IMR-90 (cell line): ENCODE measurements around the gene MEGF10. TPM values are rescaled to one million over a fixed set of nuclear protein-coding genes. Genes with fewer than 3 reads are reported as not detected.

ENCODE experiments used
- ATAC-seq: fragments of 200-7000 bp; cut with Tn5 transposase; 2 replicates; pipeline ENCODE4 v1.9.1; 2020; ENCODE audit warnings: low read depth, mild to moderate bottlenecking, moderate library complexity
- BruUV-seq: library from RNA; stranded (reverse); fragments of 400-500 nt; replicated peaks from 2 replicates; lab custom pipeline; 2021; lab: Mats Ljungman, UMichigan
- CTCF ChIA-PET: fragments of 300-600 bp; formaldehyde crosslinking; extraction: SDS; loops from one replicate; lab custom pipeline; 2021; ENCODE audit warnings: antibody characterized with exemption; lab: Yijun Ruan, JAX
- POLR2A ChIA-PET: fragments of 300-600 bp; sonication (Branson Sonifier 250); formaldehyde crosslinking; loops from one replicate; lab custom pipeline; 2022; ENCODE audit warnings: antibody characterized with exemption; ENCODE audit not compliant: unreplicated experiment; lab: Charles Lee
- DNase-seq: peaks from one replicate; pipeline ENCODE4 v3.0.0; 2013
- H2AFZ ChIP-seq: replicated peaks from 2 replicates; pipeline ENCODE3; 2013; ENCODE audit warnings: low read length, mild to moderate bottlenecking; ENCODE audit not compliant: poor library complexity
- H2AK5ac ChIP-seq: 2 replicates; pipeline ENCODE4 v1.6.1; 2013; ENCODE audit warnings: low read depth, low read length, inconsistent platforms
- H2AK9ac ChIP-seq: replicated peaks from 2 replicates; pipeline ENCODE3; 2013; ENCODE audit warnings: mild to moderate bottlenecking, low read depth, low read length, moderate library complexity; ENCODE audit not compliant: poor library complexity
- H2BK120ac ChIP-seq: 2 replicates; pipeline ENCODE4 v1.6.1; 2013; ENCODE audit warnings: low read depth, low read length, inconsistent platforms
- H2BK15ac ChIP-seq: 3 replicates; pipeline ENCODE4 v1.6.1; 2013; ENCODE audit warnings: low read depth, low read length, inconsistent platforms
- H2BK20ac ChIP-seq: 2 replicates; pipeline ENCODE4 v1.6.1; 2013; ENCODE audit warnings: low read depth, mild to moderate bottlenecking, inconsistent platforms, low read length, moderate library complexity
- H2BK5ac ChIP-seq: 2 replicates; pipeline ENCODE4 v1.6.1; 2013; ENCODE audit warnings: mild to moderate bottlenecking, low read depth, low read length, inconsistent platforms; ENCODE audit not compliant: poor library complexity, severe bottlenecking
- H3K14ac ChIP-seq: replicated peaks from 2 replicates; pipeline ENCODE4 v1.6.1; 2013; ENCODE audit warnings: low read depth, low read length, inconsistent platforms
- H3K18ac ChIP-seq: 2 replicates; pipeline ENCODE4 v1.6.1; 2013; ENCODE audit warnings: low read depth, low read length, control low read depth
- H3K23ac ChIP-seq: 2 replicates; pipeline ENCODE4 v1.6.1; 2013; ENCODE audit warnings: low read depth, low read length, inconsistent platforms
- H3K27ac ChIP-seq: 2 replicates; pipeline ENCODE4 v1.5.1; 2013; ENCODE audit warnings: mild to moderate bottlenecking, control low read depth, low read length; ENCODE audit not compliant: insufficient read depth
- H3K27me3 ChIP-seq: 2 replicates; pipeline ENCODE4 v1.6.1; 2013; ENCODE audit warnings: low read length; ENCODE audit not compliant: control insufficient read depth, insufficient read depth
- H3K36me3 ChIP-seq: 2 replicates; pipeline ENCODE4 v1.6.1; 2013; ENCODE audit warnings: low read length, mixed read lengths; ENCODE audit not compliant: control insufficient read depth, insufficient read depth
- H3K4ac ChIP-seq: 2 replicates; pipeline ENCODE4 v1.6.1; 2013; ENCODE audit warnings: low read depth, low read length, inconsistent platforms
- H3K4me1 ChIP-seq: 2 replicates; pipeline ENCODE4 v1.6.1; 2013; ENCODE audit warnings: low read length, mixed read lengths; ENCODE audit not compliant: control insufficient read depth, insufficient read depth
- H3K4me2 ChIP-seq: 2 replicates; pipeline ENCODE4 v1.6.1; 2013; ENCODE audit warnings: low read depth, mild to moderate bottlenecking, control low read depth, low read length, moderate library complexity
- H3K4me3 ChIP-seq: 2 replicates; pipeline ENCODE4 v1.5.1; 2013; ENCODE audit warnings: low read depth, mild to moderate bottlenecking, control low read depth, low read length, moderate library complexity; ENCODE audit not compliant: insufficient read depth
- H3K56ac ChIP-seq: 2 replicates; pipeline ENCODE4 v1.6.1; 2013; ENCODE audit warnings: low read length, inconsistent platforms; ENCODE audit not compliant: insufficient read depth; ENCODE audit errors: extremely low read depth
- H3K79me1 ChIP-seq, 2 experiments: 2 replicates each; pipeline ENCODE4 v1.6.1; 2013; ENCODE audit warnings: low read length in 2 of 2, inconsistent platforms in 1 of 2, low read depth in 1 of 2
- H3K9ac ChIP-seq: 2 replicates; pipeline ENCODE4 v1.6.1; 2013; ENCODE audit warnings: low read depth, low read length, control low read depth
- H3K9me1 ChIP-seq: 2 replicates; pipeline ENCODE4 v1.6.1; 2013; ENCODE audit warnings: low read length, inconsistent platforms; ENCODE audit not compliant: insufficient read depth
- H3K9me3 ChIP-seq: 2 replicates; pipeline ENCODE4 v1.6.1; 2013; ENCODE audit warnings: low read length; ENCODE audit not compliant: control insufficient read depth, insufficient read depth
- H4K20me1 ChIP-seq: 2 replicates; pipeline ENCODE4 v1.6.1; 2013; ENCODE audit warnings: low read length, inconsistent platforms; ENCODE audit not compliant: insufficient read depth
- H4K5ac ChIP-seq: 2 replicates; pipeline ENCODE4 v1.6.1; 2013; ENCODE audit warnings: mild to moderate bottlenecking, low read depth, low read length, control low read depth
- H4K8ac ChIP-seq, 2 experiments: 2 replicates each; pipeline ENCODE4 v1.6.1; 2013; ENCODE audit warnings: low read depth in 2 of 2, low read length in 2 of 2, control low read depth in 1 of 2, inconsistent platforms in 1 of 2
- H4K91ac ChIP-seq: 2 replicates; pipeline ENCODE4 v1.6.1; 2013; ENCODE audit warnings: low read depth, low read length, inconsistent platforms; ENCODE audit not compliant: insufficient read depth
- BHLHE40 ChIP-seq: fragments of 150-350 bp; IDR thresholded peaks from 2 replicates; pipeline ENCODE4 v1.6.1; 2016; ENCODE audit warnings: mild to moderate bottlenecking, low read depth, low read length
- CHD1 ChIP-seq: IDR thresholded peaks from 2 replicates; pipeline ENCODE4 v1.6.1; 2012; ENCODE audit warnings: low read depth, low read length, improper control_type of control experiment
- MAFK ChIP-seq: IDR thresholded peaks from 2 replicates; pipeline ENCODE4 v1.6.1; 2012; ENCODE audit warnings: low read depth, low read length, improper control_type of control experiment
- MAZ ChIP-seq: IDR thresholded peaks from 2 replicates; pipeline ENCODE4 v1.6.1; 2012; ENCODE audit warnings: low read depth, mild to moderate bottlenecking, low read length, improper control_type of control experiment, moderate library complexity, borderline replicate concordance
- RCOR1 ChIP-seq: IDR thresholded peaks from 2 replicates; pipeline ENCODE4 v1.6.1; 2012; ENCODE audit warnings: mild to moderate bottlenecking, low read length, improper control_type of control experiment; ENCODE audit not compliant: insufficient replicate concordance
- RFX5 ChIP-seq: IDR thresholded peaks from 2 replicates; pipeline ENCODE4 v1.8.0; 2012; ENCODE audit warnings: low read depth, mild to moderate bottlenecking, low read length, moderate library complexity
- WGBS, 2 experiments: methylation state at CpG; one replicate each; pipeline versions ENCODE4 v1.1.5 to v1.1.7; 2013; ENCODE audit warnings: missing lambda C conversion rate in 2 of 2; ENCODE audit not compliant: insufficient read length in 1 of 2; ENCODE audit errors: extremely low coverage in 2 of 2; 5-methylcytosine and 5-hydroxymethylcytosine counted together
- dilution Hi-C: fragments of 300-500 bp; cut with HindIII; formaldehyde crosslinking; loops from one replicate; pipeline ENCODE4 v1.14.3; 2018; ENCODE audit warnings: low sequenced_read_pairs; ENCODE audit not compliant: unreplicated experiment
- in situ Hi-C: fragments of 300-500 bp; cut with MboI; formaldehyde crosslinking; loops from 3 replicates; pipeline ENCODE4 v1.14.3; 2019; ENCODE audit warnings: low sequenced_read_pairs, inconsistent platforms, mixed read lengths
- intact Hi-C: fragments of 100-400 bp; cut with micrococcal nuclease; formaldehyde crosslinking; loops from 2 replicates; pipeline ENCODE4 v1.10.0; 2022
- polyA plus RNA-seq, 3 experiments: library from polyadenylated mRNA; depleted of rRNA; stranded (reverse); fragments of >200 nt; gene quantifications; 2 replicates each; pipeline ENCODE4 v1.2.3, GENCODE V29; 2012; ENCODE audit warnings: low replicate concordance in 1 of 3
- total RNA-seq: library from RNA; depleted of rRNA; stranded (reverse); fragments of >200 nt; gene quantifications from 2 replicates; pipeline ENCODE4 v1.2.3, GENCODE V29; 2012
- TF ChIP-seq, protein P1 (sequence below): fragments of 150-350 bp; IDR thresholded peaks from 2 replicates; pipeline ENCODE4 v1.6.1; 2016; ENCODE audit warnings: low read depth, mild to moderate bottlenecking, low read length, moderate library complexity, borderline replicate concordance

The MEGF10 gene
- total and polyA plus RNA-seq, 2 of the 4 experiments (the other 2 are of a cell fraction) = not detected

- Histone ChIP-seq H3K9ac (no peak overlapping the region), H3K23ac (no peak overlapping the region), H2BK120ac (no peak overlapping the region), H3K27me3 (peaks cover 13% of the 10 kb centered on the region), H2AFZ (no peak overlapping the region), H3K9me3 (no peaks in the 10 kb centered on the region), H3K14ac (no peak overlapping the region), H2BK20ac (no peak overlapping the region), H3K4me1 (no peaks in the 10 kb centered on the region), H3K36me3 (no peaks in the 10 kb centered on the region), H3K56ac (no peak overlapping the region), H3K27ac (no peak overlapping the region), H2BK15ac (no peak overlapping the region), H3K4me3 (no peak overlapping the region), H3K9me1 (no peaks in the 10 kb centered on the region), H4K8ac (no peak overlapping the region), H3K18ac (no peak overlapping the region), H3K4me2 (no peak overlapping the region), H2AK9ac (no peak overlapping the region), H3K4ac (no peak overlapping the region), H4K91ac (no peak overlapping the region), H4K20me1 (no peaks in the 10 kb centered on the region), H3K79me1 (no peaks in the 10 kb centered on the region), H2AK5ac (no peak overlapping the region), H4K5ac (no peak overlapping the region), H2BK5ac (no peak overlapping the region)
- in situ Hi-C loops (no loop called here), dilution Hi-C loops (no loop called here), intact Hi-C loops (no loop called here)
- ChIA-PET CTCF (no interaction called here), POLR2A (no interaction called here)
- ATAC-seq (no peak), DNase-seq (no peak)
- no TSS peak for BruUV-seq
- WGBS, 2 experiments = 100% methylated on average over 1 of the region's 1 CpG; no CpG with 5 or more reads in 1 of the 2 experiments
- TF ChIP-seq RCOR1 (no peak), MAZ (no peak), BHLHE40 (no peak), RFX5 (no peak), MAFK (no peak), CHD1 (no peak)
- TF ChIP-seq, protein P1, sequence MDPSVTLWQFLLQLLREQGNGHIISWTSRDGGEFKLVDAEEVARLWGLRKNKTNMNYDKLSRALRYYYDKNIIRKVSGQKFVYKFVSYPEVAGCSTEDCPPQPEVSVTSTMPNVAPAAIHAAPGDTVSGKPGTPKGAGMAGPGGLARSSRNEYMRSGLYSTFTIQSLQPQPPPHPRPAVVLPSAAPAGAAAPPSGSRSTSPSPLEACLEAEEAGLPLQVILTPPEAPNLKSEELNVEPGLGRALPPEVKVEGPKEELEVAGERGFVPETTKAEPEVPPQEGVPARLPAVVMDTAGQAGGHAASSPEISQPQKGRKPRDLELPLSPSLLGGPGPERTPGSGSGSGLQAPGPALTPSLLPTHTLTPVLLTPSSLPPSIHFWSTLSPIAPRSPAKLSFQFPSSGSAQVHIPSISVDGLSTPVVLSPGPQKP = no peak
Measured at GRCh38 chr5:127338501-127338900, 47.9 kb downstream of the MEGF10 start.
